WERI-Rb-1 (cell line): ENCODE measurements around the gene CCDC136.

Experiments
- DNase-seq: peaks from one replicate; pipeline ENCODE4 v3.0.0-alpha.2; 2020
- H3K27ac ChIP-seq: fragments of 250-450 bp; sonication (Bioruptor Pico); 2 replicates; pipeline ENCODE4 v1.5.1; 2020; ENCODE audit warnings: mild to moderate bottlenecking, moderate library complexity
- H3K27me3 ChIP-seq: fragments of 250-450 bp; sonication (Bioruptor Pico); 2 replicates; pipeline ENCODE4 v1.5.1; 2021; ENCODE audit warnings: mild to moderate bottlenecking, low read depth, moderate library complexity; ENCODE audit not compliant: insufficient read depth, severe bottlenecking
- H3K36me3 ChIP-seq: fragments of 250-450 bp; sonication (Bioruptor Pico); 2 replicates; pipeline ENCODE4 v1.5.1; 2020; ENCODE audit warnings: mild to moderate bottlenecking, moderate library complexity
- H3K4me3 ChIP-seq: 2 replicates; pipeline ENCODE4 v1.5.1; 2011; ENCODE audit warnings: low read depth, mild to moderate bottlenecking, control low read depth, low read length
- H3K9me3 ChIP-seq: fragments of 250-450 bp; sonication (Bioruptor Pico); 2 replicates; pipeline ENCODE4 v1.5.1; 2021; ENCODE audit warnings: mild to moderate bottlenecking, moderate library complexity; ENCODE audit not compliant: severe bottlenecking
- TF ChIP-seq, protein P1 (sequence below): IDR thresholded peaks from 2 replicates; pipeline ENCODE4 v1.5.1; 2011; ENCODE audit warnings: low read depth, mild to moderate bottlenecking, control low read depth, inconsistent platforms, low read length

The CCDC136 gene

GRCh38 chr7:128818694-128819093 is 26.9 kb downstream of the CCDC136 start:
- Histone ChIP-seq H3K27ac (no peak overlapping the region), H3K36me3 (no peaks in the 10 kb centered on the region), H3K4me3 (no peak overlapping the region), H3K9me3 (no peaks in the 10 kb centered on the region), H3K27me3 (no peaks in the 10 kb centered on the region)
- TF ChIP-seq, protein P1, sequence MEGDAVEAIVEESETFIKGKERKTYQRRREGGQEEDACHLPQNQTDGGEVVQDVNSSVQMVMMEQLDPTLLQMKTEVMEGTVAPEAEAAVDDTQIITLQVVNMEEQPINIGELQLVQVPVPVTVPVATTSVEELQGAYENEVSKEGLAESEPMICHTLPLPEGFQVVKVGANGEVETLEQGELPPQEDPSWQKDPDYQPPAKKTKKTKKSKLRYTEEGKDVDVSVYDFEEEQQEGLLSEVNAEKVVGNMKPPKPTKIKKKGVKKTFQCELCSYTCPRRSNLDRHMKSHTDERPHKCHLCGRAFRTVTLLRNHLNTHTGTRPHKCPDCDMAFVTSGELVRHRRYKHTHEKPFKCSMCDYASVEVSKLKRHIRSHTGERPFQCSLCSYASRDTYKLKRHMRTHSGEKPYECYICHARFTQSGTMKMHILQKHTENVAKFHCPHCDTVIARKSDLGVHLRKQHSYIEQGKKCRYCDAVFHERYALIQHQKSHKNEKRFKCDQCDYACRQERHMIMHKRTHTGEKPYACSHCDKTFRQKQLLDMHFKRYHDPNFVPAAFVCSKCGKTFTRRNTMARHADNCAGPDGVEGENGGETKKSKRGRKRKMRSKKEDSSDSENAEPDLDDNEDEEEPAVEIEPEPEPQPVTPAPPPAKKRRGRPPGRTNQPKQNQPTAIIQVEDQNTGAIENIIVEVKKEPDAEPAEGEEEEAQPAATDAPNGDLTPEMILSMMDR: no peak
- no peak for DNase-seq

DNA sequence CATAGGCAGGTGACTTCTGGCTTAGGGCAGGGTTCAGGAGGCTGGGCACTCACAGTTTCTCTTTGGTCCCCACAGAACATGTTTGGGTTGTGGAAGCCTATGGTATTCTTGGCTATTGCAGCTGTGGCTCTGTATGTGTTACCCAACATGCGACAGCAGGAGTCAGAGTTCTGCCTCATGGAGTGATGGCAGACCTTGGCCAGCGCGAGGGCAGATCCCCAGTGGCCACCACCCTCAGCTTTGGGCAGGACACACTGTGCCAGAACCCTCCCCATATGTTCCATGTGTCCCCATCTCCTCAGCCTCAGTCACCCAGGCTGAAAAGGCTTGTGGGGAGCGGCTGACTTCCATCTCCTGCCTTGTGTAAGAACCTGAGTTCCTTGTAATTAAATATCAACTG is 30.0 kb downstream of the CCDC136 start:
- DNase-seq: no peak
- H3K27ac ChIP-seq: no peak overlapping the region
- H3K27me3 ChIP-seq: no peaks in the 10 kb centered on the region
- TF ChIP-seq, protein P1: no peak
- H3K4me3 ChIP-seq: no peak overlapping the region
- no peaks in the 10 kb centered on the region for H3K36me3 ChIP-seq
- H3K9me3 ChIP-seq: no peaks in the 10 kb centered on the region

GRCh38 chr7:128826512-128826911 is 34.7 kb downstream of the CCDC136 start:
- no peak for DNase-seq
- no peaks in the 10 kb centered on the region for H3K27me3 ChIP-seq
- no peak overlapping the region for H3K27ac ChIP-seq
- no peak overlapping the region for H3K4me3 ChIP-seq
- H3K36me3 ChIP-seq: no peaks in the 10 kb centered on the region
- TF ChIP-seq, protein P1: no peak
- H3K9me3 ChIP-seq: no peaks in the 10 kb centered on the region

DNA sequence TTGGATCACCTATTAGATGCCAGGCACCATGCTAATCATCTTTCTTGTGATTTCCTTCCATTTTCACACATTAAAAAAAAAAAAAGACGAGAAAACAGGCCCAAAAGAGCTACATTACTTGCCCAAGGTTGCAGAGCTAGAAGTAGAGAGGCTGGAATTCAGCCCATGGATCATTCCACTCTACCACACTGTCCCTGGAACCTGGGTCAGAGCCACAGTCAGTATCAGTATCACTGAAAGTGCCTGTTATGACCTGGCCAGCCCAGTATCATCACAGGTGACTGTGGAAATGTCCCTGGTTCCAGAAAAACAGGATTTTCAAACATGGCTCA is 35.1 kb downstream of the CCDC136 start:
- Histone ChIP-seq H3K27ac (no peak overlapping the region), H3K36me3 (no peaks in the 10 kb centered on the region), H3K27me3 (no peaks in the 10 kb centered on the region), H3K9me3 (no peaks in the 10 kb centered on the region), H3K4me3 (no peak overlapping the region)
- no peak for DNase-seq
- TF ChIP-seq, protein P1: no peak

- Histone ChIP-seq H3K4me3 (no peak overlapping the region), H3K36me3 (no peaks in the 10 kb centered on the region), H3K27me3 (no peaks in the 10 kb centered on the region), H3K27ac (no peak overlapping the region), H3K9me3 (no peaks in the 10 kb centered on the region)
- TF ChIP-seq, protein P1: no peak
- no peak for DNase-seq
Measured at GRCh38 chr7:128827248-128827958, 35.6 kb downstream of the CCDC136 start.
